HG02610 (cell line): Measurements from ENCODE around the gene POLK.
A peak's percentile ranks its signal among the peaks of the same experiment; 100 is the strongest.
"Not testable (repeated sequence)": the region's sequence is repeated elsewhere in the genome, so short reads cannot be mapped to it uniquely, and the experiment has no call there.

Experiments
- ATAC-seq: cut with Tn5 transposase; IDR thresholded peaks from one replicate; pipeline ENCODE4 v1.9.1; 2021; ENCODE audit warnings: mild to moderate bottlenecking, moderate library complexity; ENCODE audit not compliant: unreplicated experiment

The POLK gene

GRCh38 chr5:75511435-75512382 lies at the start of gene POLK, which contains the start of gene CERT1:
TSS of gene POLK (plus strand) at chr5:75511891.
TSS of gene CERT1 (minus strand) at chr5:75511629. CDS start at chr5:75511207, 422 bp downstream.
- ATAC-seq = peak; percentile 86

- ATAC-seq = no peak
Observed at GRCh38 chr5:75463726-75464125, 48.0 kb upstream of the POLK start.

- no peak for ATAC-seq
Observed at GRCh38 chr5:75465480-75465879, 46.2 kb upstream of the POLK start.

- no peak for ATAC-seq
Observed at GRCh38 chr5:75466006-75466716, 45.5 kb upstream of the POLK start.

GRCh38 chr5:75468593-75468992 lies 43.1 kb upstream of the POLK start:
- no peak for ATAC-seq

- no peak for ATAC-seq
Observed at GRCh38 chr5:75469017-75469416, 42.7 kb upstream of the POLK start.

GRCh38 chr5:75471193-75471592 lies 40.5 kb upstream of the POLK start:
- ATAC-seq = no peak

- no peak for ATAC-seq
Observed at GRCh38 chr5:75472973-75473372, 38.7 kb upstream of the POLK start.

GRCh38 chr5:75473463-75473862 lies 38.2 kb upstream of the POLK start:
- ATAC-seq = no peak

- no peak for ATAC-seq
Observed at GRCh38 chr5:75475364-75475763, 36.3 kb upstream of the POLK start.

GRCh38 chr5:75481024-75481423 lies 30.7 kb upstream of the POLK start:
- ATAC-seq = no peak

GRCh38 chr5:75482482-75482881 lies 29.2 kb upstream of the POLK start:
- no peak for ATAC-seq

- ATAC-seq = no peak
Observed at GRCh38 chr5:75484605-75485004, 27.1 kb upstream of the POLK start.

GRCh38 chr5:75489847-75490246 lies 21.8 kb upstream of the POLK start:
- ATAC-seq = not testable (repeated sequence)

- ATAC-seq = no peak
Observed at GRCh38 chr5:75491621-75492020, 20.1 kb upstream of the POLK start.

GRCh38 chr5:75496026-75496425 lies 15.7 kb upstream of the POLK start:
- ATAC-seq = no peak

GRCh38 chr5:75498208-75498777 lies 13.4 kb upstream of the POLK start:
- ATAC-seq = no peak

- ATAC-seq = not testable (repeated sequence)
Observed at GRCh38 chr5:75498875-75499274, 12.8 kb upstream of the POLK start.

- ATAC-seq = not testable (repeated sequence)
Observed at GRCh38 chr5:75505112-75505511, 6.6 kb upstream of the POLK start.

- no peak for ATAC-seq
Observed at GRCh38 chr5:75507841-75508240, 3.9 kb upstream of the POLK start.

- ATAC-seq = no peak
Observed at GRCh38 chr5:75509546-75509945, 2.1 kb upstream of the POLK start.

GRCh38 chr5:75509956-75510355 lies 1.7 kb upstream of the POLK start:
- ATAC-seq = no peak
